PC-3 (cell line): ENCODE measurements around the gene CLDN18. TPM values are rescaled to one million over a fixed set of nuclear protein-coding genes. Genes with fewer than 3 reads are reported as not detected.

Experiments used
- ATAC-seq: fragments of 200-7000 bp; cut with Tn5 transposase; 2 replicates; pipeline ENCODE4 v1.9.1; 2020; ENCODE audit warnings: mild to moderate bottlenecking, moderate library complexity
- BruUV-seq: library from RNA; stranded (reverse); fragments of 400-500 nt; replicated peaks from 2 replicates; lab custom pipeline; 2021; lab: Mats Ljungman, UMichigan
- CTCF ChIA-PET: fragments of 300-600 bp; sonication (Branson Sonifier 250); formaldehyde crosslinking; loops from one replicate; lab custom pipeline; 2022; ENCODE audit warnings: antibody characterized with exemption; lab: Charles Lee
- POLR2A ChIA-PET: fragments of 300-600 bp; sonication (Branson Sonifier 250); formaldehyde crosslinking; loops from one replicate; lab custom pipeline; 2022; ENCODE audit warnings: antibody characterized with exemption; ENCODE audit not compliant: unreplicated experiment; lab: Charles Lee
- DNase-seq: peaks from one replicate; pipeline ENCODE4 v3.0.0-alpha.2; 2015
- H2AFZ ChIP-seq: fragments of 300-600 bp; sonication (generic); 2 replicates; pipeline ENCODE4 v1.6.0; 2016; ENCODE audit warnings: antibody characterized with exemption, low read length
- H3F3A ChIP-seq: fragments of 300-600 bp; sonication (generic); one replicate; pipeline ENCODE4 v1.6.0; 2017; ENCODE audit warnings: antibody characterized with exemption, low read length, control low read depth, mild to moderate bottlenecking; ENCODE audit not compliant: unreplicated experiment
- H3K27ac ChIP-seq: fragments of 300-600 bp; sonication (generic); 2 replicates; pipeline ENCODE4 v1.5.1; 2016; ENCODE audit warnings: mild to moderate bottlenecking, low read length
- H3K27me3 ChIP-seq: fragments of 300-600 bp; sonication (generic); 2 replicates; pipeline ENCODE4 v1.6.1; 2016; ENCODE audit warnings: low read length, mixed read lengths
- H3K36me3 ChIP-seq: fragments of 300-600 bp; sonication (generic); 2 replicates; pipeline ENCODE4 v1.6.1; 2016; ENCODE audit warnings: low read depth, mixed run types, low read length, mixed read lengths
- H3K4me1 ChIP-seq: fragments of 300-600 bp; sonication (generic); 2 replicates; pipeline ENCODE4 v1.5.1; 2016; ENCODE audit warnings: low read length; ENCODE audit not compliant: insufficient read depth
- H3K4me2 ChIP-seq: fragments of 300-600 bp; sonication (generic); 2 replicates; pipeline ENCODE4 v1.6.0; 2016; ENCODE audit warnings: low read length
- H3K4me3 ChIP-seq: fragments of 300-600 bp; sonication (generic); 2 replicates; pipeline ENCODE4 v1.5.1; 2016; ENCODE audit warnings: mild to moderate bottlenecking, low read length, mixed read lengths
- H3K79me2 ChIP-seq: fragments of 300-600 bp; sonication (generic); 2 replicates; pipeline ENCODE4 v1.6.1; 2017; ENCODE audit warnings: low read length, mixed read lengths
- H3K9ac ChIP-seq: fragments of 300-600 bp; sonication (generic); 2 replicates; pipeline ENCODE4 v1.6.0; 2016; ENCODE audit warnings: mild to moderate bottlenecking, low read length
- H3K9me2 ChIP-seq: fragments of 300-600 bp; sonication (generic); replicated peaks from 2 replicates; pipeline ENCODE4 v1.6.1; 2016; ENCODE audit warnings: mixed run types, low read length, mixed read lengths
- H3K9me3 ChIP-seq: fragments of 300-600 bp; sonication (generic); 2 replicates; pipeline ENCODE4 v1.6.1; 2016; ENCODE audit warnings: low read length, mixed read lengths
- H4K20me1 ChIP-seq: fragments of 300-600 bp; sonication (generic); 2 replicates; pipeline ENCODE4 v1.6.1; 2016; ENCODE audit warnings: low read length, mixed read lengths
- CTCF ChIP-seq: fragments of 300-600 bp; sonication (generic); conservative IDR thresholded peaks from 2 replicates; pipeline ENCODE4 v1.5.1; 2017; ENCODE audit warnings: antibody characterized with exemption, low read depth, mild to moderate bottlenecking, low read length
- EZH2 ChIP-seq: fragments of 300-600 bp; sonication (generic); IDR thresholded peaks from one replicate; pipeline ENCODE4 v1.6.1; 2017; ENCODE audit warnings: antibody characterized with exemption, mild to moderate bottlenecking, low read length; ENCODE audit not compliant: unreplicated experiment
- EZH2phosphoT487 ChIP-seq: fragments of 300-600 bp; sonication (generic); IDR thresholded peaks from 2 replicates; pipeline ENCODE4 v1.6.1; 2018; ENCODE audit warnings: mild to moderate bottlenecking, antibody characterized with exemption, low read length, borderline replicate concordance
- intact Hi-C: fragments of 100-400 bp; cut with micrococcal nuclease; formaldehyde crosslinking; loops from 2 replicates; pipeline ENCODE4 v1.9.0; 2023
- total RNA-seq: library from RNA; depleted of rRNA; stranded (reverse); fragments of >200 nt; gene quantifications from 2 replicates; pipeline ENCODE4 v1.2.3, GENCODE V29; 2014

CLDN18 gene
- total RNA-seq, 1 experiment from 2014 or later = not detected

- Histone ChIP-seq H3K79me2 (no peaks in the 10 kb centered on the region), H3F3A (no peaks in the 10 kb centered on the region), H3K4me2 (no peak overlapping the region), H3K9ac (no peak overlapping the region), H3K9me3 (no peaks in the 10 kb centered on the region), H3K27ac (no peak overlapping the region), H4K20me1 (no peaks in the 10 kb centered on the region), H3K9me2 (no peaks in the 10 kb centered on the region), H2AFZ (no peak overlapping the region), H3K4me3 (no peak overlapping the region), H3K27me3 (no peaks in the 10 kb centered on the region), H3K4me1 (no peaks in the 10 kb centered on the region), H3K36me3 (no peaks in the 10 kb centered on the region)
- no peak for TF ChIP-seq EZH2phosphoT487
- TF ChIP-seq CTCF = no peak
- TF ChIP-seq EZH2 = no peak
- ChIA-PET CTCF (no interaction called here), POLR2A (no interaction called here)
- no peak for DNase-seq
- intact Hi-C loops = no loop called here
- no TSS peak for BruUV-seq
- no peak for ATAC-seq
Observed at GRCh38 chr3:138060792-138061191, 50.8 kb downstream of the CLDN18 start.

DNA sequence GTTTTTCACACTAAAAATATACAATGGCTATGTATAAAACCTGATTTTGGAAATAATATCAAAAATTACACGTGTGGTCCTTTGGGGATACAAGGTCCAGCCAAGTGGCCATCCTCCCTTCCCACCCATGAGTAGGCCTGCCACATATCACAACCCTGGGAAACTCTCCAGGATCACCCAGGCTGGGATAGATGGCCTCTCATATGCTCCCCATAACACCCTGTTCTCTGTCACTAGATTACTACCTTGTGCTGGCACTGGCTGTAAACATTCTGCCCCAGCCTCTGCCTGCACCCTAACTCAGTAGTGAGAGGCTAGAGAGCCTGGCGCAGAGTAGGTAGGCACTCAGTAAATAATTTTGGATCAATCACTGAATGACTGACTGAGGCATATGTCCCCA, 52.1 kb downstream of the CLDN18 start:
- Histone ChIP-seq H3F3A (no peaks in the 10 kb centered on the region), H3K9ac (no peak overlapping the region), H4K20me1 (no peaks in the 10 kb centered on the region), H3K9me3 (no peaks in the 10 kb centered on the region), H3K4me3 (no peak overlapping the region), H3K36me3 (no peaks in the 10 kb centered on the region), H3K4me1 (no peaks in the 10 kb centered on the region), H3K27ac (no peak overlapping the region), H3K79me2 (no peaks in the 10 kb centered on the region), H3K9me2 (no peaks in the 10 kb centered on the region), H3K4me2 (no peak overlapping the region), H2AFZ (no peak overlapping the region), H3K27me3 (no peaks in the 10 kb centered on the region)
- ChIA-PET POLR2A (no interaction called here), CTCF (no interaction called here)
- intact Hi-C loops = no loop called here
- BruUV-seq = no TSS peak
- TF ChIP-seq EZH2phosphoT487 = no peak
- TF ChIP-seq EZH2 = no peak
- no peak for TF ChIP-seq CTCF
- DNase-seq = no peak
- no peak for ATAC-seq

DNA sequence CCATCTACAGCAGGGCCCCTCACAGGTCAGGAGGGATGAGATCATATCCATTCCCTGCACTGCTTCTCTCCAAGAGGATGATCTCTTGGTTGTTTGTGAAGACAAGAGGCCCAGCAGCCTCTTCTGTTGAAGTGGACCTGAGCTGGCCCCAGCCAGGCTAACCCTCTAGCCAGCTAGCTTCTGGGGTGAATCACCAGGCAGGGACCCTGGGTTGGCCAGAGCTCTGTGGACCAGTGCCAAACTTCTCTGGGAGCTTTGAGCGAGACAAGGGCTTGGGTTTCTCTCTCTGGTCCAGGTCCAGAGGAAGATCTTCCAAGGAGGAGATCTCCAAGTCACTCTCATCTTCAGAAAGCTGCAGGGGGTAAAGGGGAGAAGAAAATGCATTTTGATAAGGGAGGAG, 52.7 kb downstream of the CLDN18 start:
- H3K79me2 ChIP-seq = no peaks in the 10 kb centered on the region
- POLR2A ChIA-PET = no interaction called here
- no peaks in the 10 kb centered on the region for H3K9me3 ChIP-seq
- H3K27ac ChIP-seq = no peak overlapping the region
- no TSS peak for BruUV-seq
- ATAC-seq (no peak), DNase-seq (no peak)
- CTCF ChIA-PET = no interaction called here
- intact Hi-C loops = no loop called here
- no peaks in the 10 kb centered on the region for H3F3A ChIP-seq
- no peak overlapping the region for H2AFZ ChIP-seq
- H4K20me1 ChIP-seq = no peaks in the 10 kb centered on the region
- no peaks in the 10 kb centered on the region for H3K36me3 ChIP-seq
- no peak overlapping the region for H3K4me2 ChIP-seq
- no peaks in the 10 kb centered on the region for H3K27me3 ChIP-seq
- TF ChIP-seq CTCF = no peak
- no peak overlapping the region for H3K4me3 ChIP-seq
- H3K9me2 ChIP-seq = no peaks in the 10 kb centered on the region
- no peaks in the 10 kb centered on the region for H3K4me1 ChIP-seq
- no peak overlapping the region for H3K9ac ChIP-seq
